Fibroblast of lung (primary cell): Measurements from ENCODE around the gene NAV1. TPM values are rescaled to one million over a fixed set of nuclear protein-coding genes. Genes with fewer than 3 reads are reported as not detected.

ENCODE experiments used
- DNase-seq, 2 donors: peaks; one replicate each; pipeline versions ENCODE4 v3.0.0 to v3.0.0-alpha.2; 2010; ENCODE audit warnings: low read depth in 2 of 2
- H2AFZ ChIP-seq: 2 replicates; pipeline ENCODE4 v1.5.1; 2012; ENCODE audit warnings: low read length, control low read depth, inconsistent platforms
- H3K27ac ChIP-seq: 2 replicates; pipeline ENCODE4 v1.5.1; 2011; ENCODE audit warnings: low read length, control low read depth; ENCODE audit not compliant: insufficient read depth
- H3K27me3 ChIP-seq: 2 replicates; pipeline ENCODE4 v1.5.1; 2011; ENCODE audit warnings: mild to moderate bottlenecking, low read length; ENCODE audit not compliant: control insufficient read depth, insufficient read depth
- H3K36me3 ChIP-seq: 2 replicates; pipeline ENCODE4 v1.5.1; 2011; ENCODE audit warnings: low read length; ENCODE audit not compliant: control insufficient read depth, insufficient read depth
- H3K4me1 ChIP-seq: 2 replicates; pipeline ENCODE4 v1.5.1; 2011; ENCODE audit warnings: low read length; ENCODE audit not compliant: control insufficient read depth, insufficient read depth; ENCODE audit errors: extremely low read depth
- H3K4me2 ChIP-seq: 2 replicates; pipeline ENCODE4 v1.5.1; 2011; ENCODE audit warnings: low read length, control low read depth; ENCODE audit not compliant: insufficient read depth; ENCODE audit errors: extremely low read depth
- H3K4me3 ChIP-seq, 4 experiments: fragments of 200-600 bp in 1 of 4; sonication (generic) in 1 of 4; replicated peaks in 1 of 4; 2 replicates each; pipeline ENCODE4 v1.5.1; 2011 to 2016; ENCODE audit warnings: low read length in 4 of 4, low read depth in 3 of 4, mild to moderate bottlenecking in 3 of 4, control low read depth in 2 of 4, inconsistent platforms in 1 of 4, mixed read lengths in 1 of 4; ENCODE audit not compliant: insufficient read depth in 1 of 4; ENCODE audit errors: control extremely low read depth in 1 of 4
- H3K79me2 ChIP-seq: 2 replicates; pipeline ENCODE4 v1.5.1; 2012; ENCODE audit warnings: mild to moderate bottlenecking, low read length, inconsistent platforms; ENCODE audit not compliant: control insufficient read depth, insufficient read depth
- H3K9ac ChIP-seq: 2 replicates; pipeline ENCODE4 v1.5.1; 2011; ENCODE audit warnings: mild to moderate bottlenecking, low read length, control low read depth; ENCODE audit not compliant: insufficient read depth
- H3K9me3 ChIP-seq: 2 replicates; pipeline ENCODE4 v1.5.1; 2012; ENCODE audit warnings: low read depth, low read length; ENCODE audit not compliant: control insufficient read depth, insufficient read depth
- H4K20me1 ChIP-seq: 2 replicates; pipeline ENCODE4 v1.5.1; 2011; ENCODE audit warnings: low read length; ENCODE audit not compliant: control insufficient read depth, insufficient read depth; ENCODE audit errors: extremely low read depth
- CTCF ChIP-seq, 2 donors: IDR thresholded peaks in 1 of 2; conservative IDR thresholded peaks in 1 of 2; 1 replicate in 1 of 2; 2 replicates in 1 of 2; pipeline ENCODE4 v1.5.1; 2011 to 2012; ENCODE audit warnings: low read length in 2 of 2, control low read depth in 1 of 2, inconsistent platforms in 1 of 2, low read depth in 1 of 2, mild to moderate bottlenecking in 1 of 2
- EZH2 ChIP-seq: IDR thresholded peaks from 2 replicates; pipeline ENCODE4 v1.5.1; 2012; ENCODE audit warnings: low read length, control low read depth, mild to moderate bottlenecking; ENCODE audit errors: missing control alignments
- polyA plus RNA-seq, 2 donors: library from polyadenylated mRNA; depleted of rRNA in 1 of 2; stranded (reverse) in 1 of 2; unstranded in 1 of 2; fragments of >200 nt; gene quantifications; 2 replicates each; pipeline ENCODE4 v1.2.1, GENCODE V29; 2011 to 2012; ENCODE audit warnings: missing spikeins in 1 of 2
- total RNA-seq: library from RNA; depleted of rRNA; stranded (reverse); fragments of >200 nt; gene quantifications from 2 replicates; pipeline ENCODE4 v1.2.1, GENCODE V29; 2014

NAV1 gene
- total and polyA plus RNA-seq, 2 donors (not counting 1 experiment from before 2014, with no cell fraction given): 19.8 to 64.0 TPM

DNA sequence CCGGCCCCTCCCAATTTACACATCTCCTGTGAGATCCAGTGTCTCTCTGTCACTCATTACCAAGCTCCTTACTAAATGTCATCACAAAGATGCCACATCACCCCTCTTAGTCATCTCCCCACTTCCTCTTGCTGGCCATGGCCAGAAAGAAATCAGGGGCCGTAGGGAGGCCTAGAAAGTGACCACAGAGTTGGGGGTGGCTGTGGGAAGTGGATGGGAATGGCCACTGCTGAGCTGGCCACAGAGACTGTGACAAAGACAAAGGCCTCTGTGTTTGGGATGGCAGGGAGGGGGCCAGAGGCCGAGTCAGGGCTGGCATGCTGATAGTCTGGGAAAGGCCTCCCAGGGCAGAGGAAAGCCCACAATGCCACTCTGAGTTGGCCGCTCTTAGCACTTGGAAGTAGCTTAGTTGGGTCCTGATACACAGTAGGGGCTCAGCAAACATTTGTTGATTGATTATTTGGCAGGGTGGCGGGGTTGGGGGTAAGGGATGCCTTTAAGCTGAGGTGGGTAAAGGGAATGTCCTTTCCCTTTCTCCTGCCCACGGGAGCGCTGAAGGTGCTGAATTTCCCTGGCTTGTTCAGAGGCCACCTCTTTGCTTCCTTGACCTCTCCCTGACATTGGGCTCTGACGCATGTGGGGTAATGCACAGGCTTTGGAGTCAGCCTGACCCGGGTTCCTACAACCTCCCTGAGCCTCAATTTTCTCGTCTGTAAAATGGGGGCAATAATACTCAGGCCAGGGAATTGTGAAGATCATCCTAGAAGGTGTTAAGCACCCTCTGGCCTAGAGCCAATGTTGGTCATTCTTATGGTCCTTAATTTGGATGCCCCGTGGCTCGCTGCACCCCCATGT is 13.2 kb downstream of the NAV1 start:
- DNase-seq: peak; percentile 73 to 92
- Histone ChIP-seq H3K79me2 (peaks cover 55% of the 10 kb centered on the region), H2AFZ (no peak overlapping the region), H3K4me1 (peaks cover 18% of the 10 kb centered on the region), H3K36me3 (no peaks in the 10 kb centered on the region), H3K27ac (peak overlapping the region; percentile 60), H3K4me3 (no peak overlapping the region), H3K4me2 (peak overlapping the region; percentile 10), H3K9ac (no peak overlapping the region), H4K20me1 (no peaks in the 10 kb centered on the region), H3K27me3 (no peaks in the 10 kb centered on the region), H3K9me3 (no peaks in the 10 kb centered on the region)
- TF ChIP-seq CTCF (conservative IDR thresholded peaks at IDR 0.05 in 1 of 2, IDR thresholded peaks at IDR 0.05 in 1 of 2; ENCODE audit: low read depth in 1 of 2, low read length in 2 of 2) (no peak), EZH2 (no peak)

DNA sequence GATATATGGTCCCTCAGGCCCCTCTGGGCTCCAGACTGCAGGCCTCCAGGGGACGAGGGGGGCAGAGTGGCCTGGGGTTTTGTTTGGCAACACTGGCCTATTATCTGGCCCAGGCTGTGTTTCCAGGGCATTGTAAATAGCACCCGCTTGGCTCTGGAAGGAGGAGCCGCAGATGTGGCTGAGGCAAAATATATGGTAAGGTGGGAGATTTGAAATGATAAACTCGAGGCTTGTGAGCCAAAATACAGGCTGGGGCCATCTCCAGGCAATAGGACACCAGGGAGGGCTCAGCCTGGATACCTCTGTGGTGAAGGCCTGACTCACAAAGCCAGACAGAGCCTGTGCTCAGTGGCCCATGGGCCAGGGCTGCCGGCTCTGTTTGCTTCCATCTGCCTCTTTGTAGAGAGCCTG is 14.0 kb downstream of the NAV1 start:
- TF ChIP-seq CTCF (conservative IDR thresholded peaks at IDR 0.05 in 1 of 2, IDR thresholded peaks at IDR 0.05 in 1 of 2; ENCODE audit: low read depth in 1 of 2, low read length in 2 of 2) (no peak), EZH2 (no peak)
- H3K9ac ChIP-seq: no peak overlapping the region
- H3K4me1 ChIP-seq: peaks cover 24% of the 10 kb centered on the region

DNA sequence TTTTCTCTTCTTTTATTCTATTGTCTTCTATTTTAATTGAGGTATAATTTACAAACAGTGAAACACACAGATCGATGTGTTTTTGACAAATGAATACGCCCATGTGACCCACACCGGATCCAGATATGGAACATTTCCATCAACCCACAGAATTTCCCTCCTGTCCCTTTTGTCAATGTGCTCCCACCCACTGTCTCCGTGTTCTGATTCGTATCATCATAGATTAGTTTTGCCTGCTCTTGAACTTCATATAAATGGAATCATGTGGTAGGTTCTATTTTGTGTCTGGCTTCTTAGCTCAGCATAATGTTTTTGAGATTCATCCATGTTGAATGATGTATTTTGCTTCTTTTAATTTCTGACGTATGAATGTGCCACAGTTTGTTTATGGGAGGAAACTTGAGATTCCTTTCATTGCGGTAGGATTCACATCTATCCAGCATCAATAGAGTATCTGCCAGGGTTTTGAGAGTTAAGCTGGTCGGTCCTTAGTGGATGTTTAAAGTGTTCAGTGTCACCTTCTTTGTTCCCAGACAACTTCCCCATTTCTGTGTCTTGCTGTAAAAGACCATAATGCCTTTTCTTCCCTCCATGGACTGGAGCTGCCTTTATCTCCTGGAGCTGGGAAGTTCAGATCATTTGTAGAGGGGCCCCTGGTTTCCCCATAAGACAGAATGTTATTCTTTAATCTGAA is 14.7 kb downstream of the NAV1 start:
- H3K4me1 ChIP-seq: peaks cover 24% of the 10 kb centered on the region
- H3K4me2 ChIP-seq: peak overlapping the region; percentile 27
- peak overlapping the region; percentile 30 for H3K27ac ChIP-seq
- TF ChIP-seq CTCF (conservative IDR thresholded peaks at IDR 0.05 in 1 of 2, IDR thresholded peaks at IDR 0.05 in 1 of 2; ENCODE audit: low read depth in 1 of 2, low read length in 2 of 2): no peak
- TF ChIP-seq EZH2: no peak
- H2AFZ ChIP-seq: no peak overlapping the region
- no peaks in the 10 kb centered on the region for H3K36me3 ChIP-seq
- H3K4me3 ChIP-seq: no peak overlapping the region
- peaks cover 53% of the 10 kb centered on the region for H3K79me2 ChIP-seq
- H3K9me3 ChIP-seq: no peaks in the 10 kb centered on the region
- no peak overlapping the region for H3K9ac ChIP-seq
- no peaks in the 10 kb centered on the region for H4K20me1 ChIP-seq
- no peaks in the 10 kb centered on the region for H3K27me3 ChIP-seq
- peak; percentile 66 to 69 for DNase-seq

More for the DNA sequence above, 14.0 kb downstream of the NAV1 start:
- Histone ChIP-seq H3K4me3 (no peak overlapping the region), H3K36me3 (no peaks in the 10 kb centered on the region), H3K79me2 (peaks cover 54% of the 10 kb centered on the region), H3K9me3 (no peaks in the 10 kb centered on the region), H3K27ac (peak overlapping the region; percentile 30), H2AFZ (no peak overlapping the region), H3K4me2 (no peak overlapping the region), H3K27me3 (no peaks in the 10 kb centered on the region), H4K20me1 (no peaks in the 10 kb centered on the region)
- peak in 1 of 2 donors; percentile 86 for DNase-seq
